H9 (cell line): ENCODE data around the gene CACNA2D4. TPM values are rescaled to one million over a fixed set of nuclear protein-coding genes. Genes with fewer than 3 reads are reported as not detected.

ENCODE experiments used
- DNase-seq: peaks from one replicate; pipeline ENCODE4 v3.0.0-alpha.2; 2017
- H2AFZ ChIP-seq: one replicate; pipeline ENCODE4 v1.6.1; 2013; ENCODE audit warnings: mild to moderate bottlenecking, low read length, control low read depth, moderate library complexity
- H2AK5ac ChIP-seq: 2 replicates; pipeline ENCODE4 v1.6.1; 2013; ENCODE audit warnings: low read length, control low read depth, mixed read lengths; ENCODE audit not compliant: insufficient read length
- H2BK120ac ChIP-seq: one replicate; pipeline ENCODE4 v1.6.1; 2013; ENCODE audit warnings: low read depth, mild to moderate bottlenecking, low read length, control low read depth, inconsistent platforms; ENCODE audit not compliant: poor library complexity, severe bottlenecking
- H2BK12ac ChIP-seq: 2 replicates; pipeline ENCODE4 v1.6.1; 2013; ENCODE audit warnings: low read length, control low read depth, mixed read lengths, low read depth; ENCODE audit not compliant: insufficient read length
- H2BK15ac ChIP-seq: 2 replicates; pipeline ENCODE4 v1.6.1; 2013; ENCODE audit warnings: low read depth, low read length, control low read depth
- H2BK20ac ChIP-seq: one replicate; pipeline ENCODE4 v1.6.1; 2013; ENCODE audit warnings: low read depth, mild to moderate bottlenecking, low read length, control low read depth, inconsistent platforms; ENCODE audit not compliant: poor library complexity, severe bottlenecking
- H2BK5ac ChIP-seq: 2 replicates; pipeline ENCODE4 v1.6.1; 2013; ENCODE audit warnings: low read length, control low read depth, mixed read lengths; ENCODE audit not compliant: insufficient read length
- H3K14ac ChIP-seq: 2 replicates; pipeline ENCODE4 v1.6.1; 2013; ENCODE audit warnings: low read length, control low read depth; ENCODE audit not compliant: insufficient read depth
- H3K18ac ChIP-seq: 2 replicates; pipeline ENCODE4 v1.6.1; 2013; ENCODE audit warnings: low read depth, mild to moderate bottlenecking, mixed read lengths, low read length, control low read depth; ENCODE audit not compliant: insufficient read length
- H3K23ac ChIP-seq: 2 replicates; pipeline ENCODE4 v1.6.1; 2013; ENCODE audit warnings: low read length, control low read depth, mixed read lengths, low read depth; ENCODE audit not compliant: insufficient read length
- H3K23me2 ChIP-seq: 2 replicates; pipeline ENCODE4 v1.6.1; 2013; ENCODE audit warnings: low read depth, mild to moderate bottlenecking, mixed read lengths, low read length, control low read depth; ENCODE audit not compliant: insufficient read length, poor library complexity, severe bottlenecking
- H3K27ac ChIP-seq: 2 replicates; pipeline ENCODE4 v1.5.1; 2013; ENCODE audit warnings: low read length, control low read depth, mixed read lengths, low read depth; ENCODE audit not compliant: insufficient read length
- H3K27me3 ChIP-seq: 2 replicates; pipeline ENCODE4 v1.6.1; 2013; ENCODE audit warnings: low read length, control low read depth, inconsistent platforms; ENCODE audit not compliant: insufficient read depth
- H3K4ac ChIP-seq: 2 replicates; pipeline ENCODE4 v1.6.1; 2013; ENCODE audit warnings: low read depth, mild to moderate bottlenecking, control low read depth, inconsistent platforms, low read length, moderate library complexity
- H3K4me1 ChIP-seq: 2 replicates; pipeline ENCODE4 v1.6.1; 2013; ENCODE audit warnings: low read length, control low read depth, inconsistent platforms; ENCODE audit not compliant: insufficient read depth
- H3K4me2 ChIP-seq: 2 replicates; pipeline ENCODE4 v1.6.1; 2013; ENCODE audit warnings: low read length, control low read depth, mixed read lengths; ENCODE audit not compliant: insufficient read length, insufficient read depth
- H3K56ac ChIP-seq: 2 replicates; pipeline ENCODE4 v1.6.1; 2013; ENCODE audit warnings: low read depth, mild to moderate bottlenecking, mixed read lengths, low read length, control low read depth; ENCODE audit not compliant: insufficient read length
- H3K79me1 ChIP-seq: 2 replicates; pipeline ENCODE4 v1.6.1; 2013; ENCODE audit warnings: low read depth, mild to moderate bottlenecking, moderate library complexity, low read length, control low read depth, inconsistent platforms; ENCODE audit not compliant: insufficient read depth, poor library complexity, severe bottlenecking
- H3K79me2 ChIP-seq: 2 replicates; pipeline ENCODE4 v1.6.1; 2013; ENCODE audit warnings: low read length, control low read depth, inconsistent platforms; ENCODE audit not compliant: insufficient read depth
- H3K9ac ChIP-seq: 2 replicates; pipeline ENCODE4 v1.6.1; 2013; ENCODE audit warnings: low read length, control low read depth, mixed read lengths; ENCODE audit not compliant: insufficient read length; ENCODE audit errors: extremely low read depth
- H3K9me3 ChIP-seq: one replicate; pipeline ENCODE4 v1.6.1; 2013; ENCODE audit warnings: low read depth, low read length, inconsistent platforms; ENCODE audit not compliant: control insufficient read depth
- H3T11ph ChIP-seq: one replicate; pipeline ENCODE4 v1.6.1; 2013; ENCODE audit warnings: mild to moderate bottlenecking, low read length, control low read depth, inconsistent platforms
- H4K20me1 ChIP-seq: one replicate; pipeline ENCODE4 v1.6.1; 2013; ENCODE audit not compliant: control insufficient read depth, insufficient read length, insufficient read depth
- H4K5ac ChIP-seq: 2 replicates; pipeline ENCODE4 v1.6.1; 2013; ENCODE audit warnings: low read depth, mild to moderate bottlenecking, mixed read lengths, low read length, control low read depth; ENCODE audit not compliant: insufficient read length
- H4K8ac ChIP-seq: replicated peaks from 2 replicates; pipeline ENCODE4 v1.6.1; 2013; ENCODE audit warnings: low read length, control low read depth, mixed read lengths, low read depth; ENCODE audit not compliant: insufficient read length
- H4K91ac ChIP-seq: 2 replicates; pipeline ENCODE4 v1.6.1; 2013; ENCODE audit warnings: low read depth, mild to moderate bottlenecking, moderate library complexity, mixed read lengths, low read length, control low read depth; ENCODE audit not compliant: insufficient read length
- H3K27ac Mint-ChIP-seq, 3 experiments: 2 replicates in 2 of 3; 3 replicates in 1 of 3; pipeline ENCODE4 v1.8.0; 2020 to 2021; ENCODE audit warnings: mixed read lengths in 3 of 3, mild to moderate bottlenecking in 1 of 3, moderate library complexity in 1 of 3
- H3K27me3 Mint-ChIP-seq: 2 replicates; pipeline ENCODE4 v1.8.0; 2021; ENCODE audit warnings: low read depth, mild to moderate bottlenecking, moderate library complexity, mixed read lengths
- H3K36me3 Mint-ChIP-seq, 3 experiments: 2 replicates in 2 of 3; 3 replicates in 1 of 3; pipeline ENCODE4 v1.8.0; 2020 to 2021; ENCODE audit warnings: low read depth in 3 of 3, mixed read lengths in 3 of 3; ENCODE audit not compliant: insufficient read depth in 1 of 3
- H3K4me1 Mint-ChIP-seq, 2 experiments: 2 replicates each; pipeline ENCODE4 v1.8.0; 2020; ENCODE audit warnings: mixed read lengths in 2 of 2
- H3K4me3 Mint-ChIP-seq, 2 experiments: 2 replicates in 1 of 2; 3 replicates in 1 of 2; pipeline ENCODE4 v1.8.0; 2020 to 2021; ENCODE audit warnings: mild to moderate bottlenecking in 2 of 2, mixed read lengths in 2 of 2, moderate library complexity in 1 of 2
- H3K9me3 Mint-ChIP-seq, 2 experiments: 2 replicates in 1 of 2; 3 replicates in 1 of 2; pipeline ENCODE4 v1.8.0; 2020; ENCODE audit warnings: mild to moderate bottlenecking in 2 of 2, mixed read lengths in 2 of 2, moderate library complexity in 1 of 2
- CTCF ChIP-seq: fragments of 200-600 bp; sonication (generic); conservative IDR thresholded peaks from 3 replicates; pipeline ENCODE4 v1.8.0; 2021; ENCODE audit warnings: antibody characterized with exemption, mild to moderate bottlenecking
- WGBS: extraction: QIAGEN DNeasy Blood & Tissue Kit; methylation state at CpG from one replicate; pipeline ENCODE4 v1.1.7; 2013; ENCODE audit warnings: missing lambda C conversion rate, low lambda C conversion rate, mixed read lengths; ENCODE audit not compliant: insufficient read length; ENCODE audit errors: extremely low coverage; 5-methylcytosine and 5-hydroxymethylcytosine counted together
- total RNA-seq: library from RNA; stranded (reverse); gene quantifications from 2 replicates; pipeline ENCODE4 v1.2.1, GENCODE V29; 2021

Gene CACNA2D4
- total RNA-seq, 1 experiment from 2014 or later = 0.79 TPM

- H2BK15ac ChIP-seq = no peak overlapping the region
- H4K5ac ChIP-seq = no peak overlapping the region
- no peak overlapping the region for H2BK5ac ChIP-seq
- no peak overlapping the region for H3K9ac ChIP-seq
- H3K23me2 ChIP-seq = no peaks in the 10 kb centered on the region
- H3K9me3 Mint-ChIP-seq = no peaks in the 10 kb centered on the region
- no peaks in the 10 kb centered on the region for H3K4me1 ChIP-seq
- no peak overlapping the region for H2BK20ac ChIP-seq
- no peak overlapping the region for H3K23ac ChIP-seq
- H3K4me1 Mint-ChIP-seq = no peaks in the 10 kb centered on the region
- no peak overlapping the region for H3K56ac ChIP-seq
- no peak overlapping the region for H3T11ph ChIP-seq
- no peak overlapping the region for H3K4ac ChIP-seq
- H3K36me3 Mint-ChIP-seq = no peaks in the 10 kb centered on the region
- no peaks in the 10 kb centered on the region for H3K27me3 ChIP-seq
- no peak overlapping the region for H4K91ac ChIP-seq
- no peak overlapping the region for H3K27ac ChIP-seq
- no peak overlapping the region for H2AK5ac ChIP-seq
- TF ChIP-seq CTCF = no peak
- H3K14ac ChIP-seq = no peak overlapping the region
- WGBS = no CpG with 5 or more reads among the region's 2 CpGs
- H4K8ac ChIP-seq = no peak overlapping the region
- H3K4me2 ChIP-seq = no peak overlapping the region
- H3K18ac ChIP-seq = no peak overlapping the region
- no peaks in the 10 kb centered on the region for H3K9me3 ChIP-seq
- no peak for DNase-seq
- no peak overlapping the region for H2BK12ac ChIP-seq
- no peaks in the 10 kb centered on the region for H3K79me2 ChIP-seq
- peaks cover 6% of the 10 kb centered on the region for H3K27me3 Mint-ChIP-seq
- no peak overlapping the region for H3K4me3 Mint-ChIP-seq
- no peak overlapping the region for H2AFZ ChIP-seq
- H2BK120ac ChIP-seq = no peak overlapping the region
- no peak overlapping the region for H3K27ac Mint-ChIP-seq
- H4K20me1 ChIP-seq = no peaks in the 10 kb centered on the region
- no peaks in the 10 kb centered on the region for H3K79me1 ChIP-seq
These were observed 61.4 kb downstream of the CACNA2D4 start for GRCh38 chr12:1857086-1857485.
